ENCODE results near the gene ACAD8. TPM values are rescaled to one million over a fixed set of nuclear protein-coding genes. Genes with fewer than 3 reads are reported as not detected.

Gene ACAD8
- total RNA-seq (2022; extraction: Qiagen RNA extraction), result 8.4 to 10.3 TPM (median 9.2 TPM) in 5 replicates

GRCh38 chr11:134253188-134253993, at the start of gene ACAD8, which contains the start of gene THYN1:
Gene ACAD8, plus strand, starts transcription at chr11:134253568. Its CDS starts 33 bp downstream, at chr11:134253601.
Gene THYN1, minus strand, starts transcription at chr11:134253352. Its CDS starts 470 bp downstream, at chr11:134252882.

DNA sequence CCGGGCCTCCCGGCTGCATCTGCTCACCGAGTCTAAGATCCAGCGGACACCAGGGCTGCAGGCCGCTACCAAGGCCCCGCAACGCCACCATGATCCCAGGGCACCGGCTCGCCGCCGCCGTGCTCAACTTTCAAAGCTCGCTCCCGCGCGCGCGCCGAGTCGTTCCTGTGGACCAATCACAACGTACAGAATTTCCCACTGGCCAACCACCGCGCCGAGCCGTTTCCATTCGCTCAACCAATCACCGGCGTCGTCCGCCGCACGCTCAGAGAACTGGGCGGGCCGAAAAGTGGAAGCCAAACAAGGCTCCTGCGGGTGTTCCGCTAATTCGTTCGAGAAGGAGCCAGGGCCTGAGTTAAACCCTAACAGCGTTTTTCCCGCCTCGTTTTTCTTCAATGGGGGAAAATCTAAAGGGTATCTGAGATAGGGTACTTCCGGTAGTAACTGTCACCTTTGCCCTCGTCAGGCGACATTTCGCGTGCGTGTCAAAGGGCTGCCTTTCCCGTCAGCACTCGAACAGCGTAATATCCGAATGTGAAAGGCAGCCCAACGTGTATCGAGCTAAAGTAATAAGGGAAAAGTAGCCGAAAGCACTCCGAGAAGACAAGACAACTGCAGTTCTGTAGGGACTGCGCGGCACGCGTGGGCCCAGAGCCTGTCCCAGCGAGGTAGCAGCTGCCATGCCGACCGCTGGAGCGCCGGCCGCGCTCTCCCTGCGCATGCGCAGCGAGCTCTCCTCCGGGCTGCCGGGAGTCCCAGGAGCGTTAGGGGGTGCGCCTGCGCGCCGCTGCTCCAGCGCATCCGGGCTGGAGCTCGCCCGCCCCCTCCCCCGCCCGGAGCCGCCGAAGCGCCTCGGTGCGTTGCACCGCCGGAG, 29.3 kb upstream of the ACAD8 start, which contains the start of the genes NCAPD3 and VPS26B:
TSS of gene NCAPD3 (minus strand) at position 132 of the 874 bp plus-strand sequence. CDS start at position 91, 41 bp downstream.
TSS of gene VPS26B (plus strand) at position 836 of the 874 bp plus-strand sequence. CDS start 452 bp downstream, outside the sequence.

GRCh38 chr11:134275534-134276395, 22.4 kb downstream of the ACAD8 start, which contains the start of gene GLB1L3:
Gene GLB1L3, plus strand, starts transcription at chr11:134276379. Its CDS starts 362 bp downstream, at chr11:134276741.

Other genes with a start within 250 kb of the ACAD8 start
- 3.6 to 4.3 TPM (median 4.0 TPM) in 5 replicates for gene JAM3, start 184.5 kb upstream of the ACAD8 start, total RNA-seq (2022; extraction: Qiagen RNA extraction)
- gene NCAPD3, start 29.6 kb upstream of the ACAD8 start, total RNA-seq (2022; extraction: Qiagen RNA extraction), result 20.0 to 23.7 TPM (median 22.0 TPM) in 5 replicates
- gene VPS26B, start 28.9 kb upstream of the ACAD8 start, total RNA-seq (2022; extraction: Qiagen RNA extraction), result 19.0 to 22.1 TPM (median 20.6 TPM) in 5 replicates
- gene THYN1, start 216 bp upstream of the ACAD8 start, total RNA-seq (2022; extraction: Qiagen RNA extraction), result 16.6 to 18.9 TPM (median 17.9 TPM) in 5 replicates
- gene GLB1L3, start 22.8 kb downstream of the ACAD8 start, total RNA-seq (2022; extraction: Qiagen RNA extraction), result 0.03 to 0.05 TPM (median 0.05 TPM) in 3 of 5 replicates, not detected in the others
- 1.9 to 2.2 TPM (median 2.2 TPM) in 5 replicates for gene GLB1L2, start 78.4 kb downstream of the ACAD8 start, total RNA-seq (2022; extraction: Qiagen RNA extraction)
- 0.01 to 0.04 TPM (median 0.02 TPM) in 4 of 5 replicates, not detected in the other for gene B3GAT1, start 158.7 kb downstream of the ACAD8 start, total RNA-seq (2022; extraction: Qiagen RNA extraction)

Data from A549 treated with AZD2906 at 1 μM for 4 hours (cell line).